B cell (primary cell): ENCODE data around the gene CDH12. TPM values are rescaled to one million over a fixed set of nuclear protein-coding genes. Genes with fewer than 3 reads are reported as not detected.

Experiments used
- ATAC-seq: fragments of 200-7000 bp; cut with Tn5 transposase; one replicate; pipeline ENCODE4 v1.10.0; 2021; ENCODE audit warnings: low read depth, mild to moderate bottlenecking, moderate number of reproducible peaks, moderate library complexity
- CTCF ChIA-PET: fragments of 350-600 bp; sonication (Branson Sonifier 250); formaldehyde crosslinking; loops from one replicate; lab custom pipeline; 2021; ENCODE audit warnings: antibody characterized with exemption, inconsistent platforms; lab: Charles Lee
- POLR2A ChIA-PET: fragments of 350-600 bp; sonication (Branson Sonifier 250); formaldehyde crosslinking; loops from one replicate; lab custom pipeline; 2021; ENCODE audit warnings: antibody characterized with exemption; lab: Charles Lee
- DNase-seq: peaks from one replicate; pipeline ENCODE4 v3.0.0; 2013
- H2AFZ ChIP-seq: 2 replicates; pipeline ENCODE4 v1.6.1; 2012; ENCODE audit warnings: mild to moderate bottlenecking, low read depth, low read length; ENCODE audit not compliant: insufficient read depth, poor library complexity, severe bottlenecking
- H3K27ac ChIP-seq, 2 donors: 1 replicate in 1 of 2; 2 replicates in 1 of 2; pipeline ENCODE4 v1.5.1; 2012 to 2013; ENCODE audit warnings: low read length in 2 of 2, mild to moderate bottlenecking in 2 of 2, moderate library complexity in 1 of 2
- H3K27me3 ChIP-seq, 4 experiments: fragments of 200-600 bp in 1 of 4; sonication (generic) in 1 of 4; replicated peaks in 1 of 4; 1 replicate in 2 of 4; 2 replicates in 2 of 4; pipeline versions ENCODE4 v1.6.1 to v1.7.0; 2013 to 2016; ENCODE audit warnings: low read length in 3 of 4, mild to moderate bottlenecking in 2 of 4, mixed read lengths in 1 of 4, moderate library complexity in 1 of 4; ENCODE audit not compliant: insufficient read depth in 4 of 4, control insufficient read depth in 3 of 4; ENCODE audit errors: control extremely low read depth in 1 of 4
- H3K36me3 ChIP-seq, 2 experiments: replicated peaks in 1 of 2; 1 replicate in 1 of 2; 2 replicates in 1 of 2; pipeline versions ENCODE4 v1.6.1 to v1.7.1; 2013; ENCODE audit warnings: low read length in 1 of 2; ENCODE audit not compliant: insufficient read depth in 2 of 2, control insufficient read depth in 1 of 2; ENCODE audit errors: control extremely low read depth in 1 of 2, extremely low read depth in 1 of 2
- H3K4me1 ChIP-seq, 2 donors: fragments of 200-600 bp in 1 of 2; sonication (generic) in 1 of 2; 1 replicate in 1 of 2; 2 replicates in 1 of 2; pipeline versions ENCODE4 v1.5.1 to v1.6.1; 2013 to 2017; ENCODE audit warnings: low read length in 2 of 2; ENCODE audit not compliant: control insufficient read depth in 2 of 2, insufficient read depth in 2 of 2
- H3K4me2 ChIP-seq: replicated peaks from 2 replicates; pipeline ENCODE3; 2012; ENCODE audit warnings: mild to moderate bottlenecking, low read depth, low read length; ENCODE audit not compliant: poor library complexity, severe bottlenecking
- H3K4me3 ChIP-seq, 5 experiments: fragments of 200-600 bp in 1 of 5; sonication (generic) in 1 of 5; 1 replicate in 3 of 5; 2 replicates in 2 of 5; pipeline versions ENCODE4 v1.5.1 to v1.7.0; 2011 to 2016; ENCODE audit warnings: low read length in 4 of 5, mild to moderate bottlenecking in 4 of 5, low read depth in 2 of 5, control low read depth in 1 of 5, moderate library complexity in 1 of 5; ENCODE audit not compliant: insufficient read depth in 1 of 5; ENCODE audit errors: control extremely low read depth in 1 of 5, extremely low read depth in 1 of 5
- H3K79me2 ChIP-seq: fragments of 200-600 bp; sonication (generic); one replicate; pipeline ENCODE4 v1.6.0; 2016; ENCODE audit warnings: low read length; ENCODE audit not compliant: control insufficient read depth, insufficient read depth
- H3K9ac ChIP-seq: fragments of 200-600 bp; sonication (generic); 2 replicates; pipeline ENCODE4 v1.6.1; 2017; ENCODE audit warnings: mild to moderate bottlenecking, low read length, moderate library complexity
- H3K9me3 ChIP-seq, 3 donors: one replicate each; pipeline versions ENCODE4 v1.6.1 to v1.7.1; 2013; ENCODE audit warnings: low read length in 2 of 3; ENCODE audit not compliant: control insufficient read depth in 2 of 3, insufficient read depth in 1 of 3; ENCODE audit errors: control extremely low read depth in 1 of 3
- H4K20me1 ChIP-seq: 2 replicates; pipeline ENCODE4 v1.6.0; 2012; ENCODE audit warnings: mild to moderate bottlenecking, low read length; ENCODE audit not compliant: insufficient read depth, control insufficient read depth, poor library complexity, severe bottlenecking
- H3K27ac Mint-ChIP-seq: one replicate; pipeline ENCODE4 v1.8.0; 2021; ENCODE audit warnings: mixed read lengths
- H3K27me3 Mint-ChIP-seq: one replicate; pipeline ENCODE4 v1.8.0; 2021; ENCODE audit warnings: mixed read lengths
- H3K4me1 Mint-ChIP-seq: one replicate; pipeline ENCODE4 v1.8.0; 2021; ENCODE audit warnings: mixed read lengths
- H3K4me3 Mint-ChIP-seq: one replicate; pipeline ENCODE4 v1.8.0; 2021; ENCODE audit warnings: mixed read lengths
- H3K9me3 Mint-ChIP-seq: one replicate; pipeline ENCODE4 v1.8.0; 2022; ENCODE audit warnings: mixed read lengths; ENCODE audit not compliant: insufficient read depth
- EZH2 ChIP-seq: IDR thresholded peaks from 2 replicates; pipeline ENCODE4 v1.6.1; 2012; ENCODE audit warnings: borderline replicate concordance, low read depth, mild to moderate bottlenecking, moderate library complexity, low read length; ENCODE audit not compliant: insufficient read depth, poor library complexity, severe bottlenecking
- intact Hi-C: fragments of 100-400 bp; cut with micrococcal nuclease; formaldehyde crosslinking; loops from one replicate; pipeline ENCODE4 v1.10.0; 2022
- polyA plus RNA-seq: library from polyadenylated mRNA; depleted of rRNA; stranded (reverse); fragments of >200 nt; gene quantifications from 2 replicates; pipeline ENCODE4 v1.2.3, GENCODE V29; 2012
- total RNA-seq, 2 donors: library from RNA; stranded (reverse); fragments of 120-200 nt in 1 of 2; gene quantifications; 1 replicate in 1 of 2; 2 replicates in 1 of 2; pipeline versions ENCODE4 v1.2.3 to v1.2.4, GENCODE V29; 2013 to 2022
- TF ChIP-seq, protein P1 (sequence below): fragments of 200-600 bp; IDR thresholded peaks from one replicate; pipeline ENCODE4 v1.8.0; 2022; ENCODE audit warnings: antibody characterized with exemption, mild to moderate bottlenecking

CDH12 gene
- total and polyA plus RNA-seq, 2 donors (not counting 1 experiment from before 2014, with no cell fraction given), result not detected

GRCh38 chr5:22109315-22109714 lies 743.8 kb downstream of the CDH12 start:
- Histone ChIP-seq H3K27ac (no peak overlapping the region), H3K36me3 (no peaks in the 10 kb centered on the region), H2AFZ (no peak overlapping the region), H3K27me3 (no peaks in the 10 kb centered on the region), H3K9me3 (no peaks in the 10 kb centered on the region), H3K4me1 (no peaks in the 10 kb centered on the region), H3K4me2 (no peak overlapping the region), H3K4me3 (no peak overlapping the region), H3K9ac (no peak overlapping the region), H4K20me1 (no peaks in the 10 kb centered on the region), H3K79me2 (no peaks in the 10 kb centered on the region)
- TF ChIP-seq, protein P1, sequence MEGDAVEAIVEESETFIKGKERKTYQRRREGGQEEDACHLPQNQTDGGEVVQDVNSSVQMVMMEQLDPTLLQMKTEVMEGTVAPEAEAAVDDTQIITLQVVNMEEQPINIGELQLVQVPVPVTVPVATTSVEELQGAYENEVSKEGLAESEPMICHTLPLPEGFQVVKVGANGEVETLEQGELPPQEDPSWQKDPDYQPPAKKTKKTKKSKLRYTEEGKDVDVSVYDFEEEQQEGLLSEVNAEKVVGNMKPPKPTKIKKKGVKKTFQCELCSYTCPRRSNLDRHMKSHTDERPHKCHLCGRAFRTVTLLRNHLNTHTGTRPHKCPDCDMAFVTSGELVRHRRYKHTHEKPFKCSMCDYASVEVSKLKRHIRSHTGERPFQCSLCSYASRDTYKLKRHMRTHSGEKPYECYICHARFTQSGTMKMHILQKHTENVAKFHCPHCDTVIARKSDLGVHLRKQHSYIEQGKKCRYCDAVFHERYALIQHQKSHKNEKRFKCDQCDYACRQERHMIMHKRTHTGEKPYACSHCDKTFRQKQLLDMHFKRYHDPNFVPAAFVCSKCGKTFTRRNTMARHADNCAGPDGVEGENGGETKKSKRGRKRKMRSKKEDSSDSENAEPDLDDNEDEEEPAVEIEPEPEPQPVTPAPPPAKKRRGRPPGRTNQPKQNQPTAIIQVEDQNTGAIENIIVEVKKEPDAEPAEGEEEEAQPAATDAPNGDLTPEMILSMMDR, result no peak
- no peak for TF ChIP-seq EZH2
- Mint-ChIP-seq H3K4me3 (no peak overlapping the region), H3K4me1 (no peaks in the 10 kb centered on the region), H3K27me3 (no peaks in the 10 kb centered on the region), H3K27ac (no peak overlapping the region), H3K9me3 (no peaks in the 10 kb centered on the region)
- DNase-seq (no peak), ATAC-seq (no peak)
- POLR2A ChIA-PET, result no interaction called here
- intact Hi-C loops, result no loop called here
- CTCF ChIA-PET, result no interaction called here

GRCh38 chr5:22108545-22108944 lies 744.6 kb downstream of the CDH12 start:
- H4K20me1 ChIP-seq, result no peaks in the 10 kb centered on the region
- no peak overlapping the region for H3K9ac ChIP-seq
- H3K4me1 Mint-ChIP-seq, result no peaks in the 10 kb centered on the region
- ATAC-seq (no peak), DNase-seq (no peak)
- no peaks in the 10 kb centered on the region for H3K79me2 ChIP-seq
- no peak overlapping the region for H2AFZ ChIP-seq
- H3K9me3 ChIP-seq, result no peaks in the 10 kb centered on the region
- no peak overlapping the region for H3K27ac Mint-ChIP-seq
- H3K27me3 ChIP-seq, result no peaks in the 10 kb centered on the region
- intact Hi-C loops, result no loop called here
- CTCF ChIA-PET, result no interaction called here
- POLR2A ChIA-PET, result no interaction called here
- no peaks in the 10 kb centered on the region for H3K4me1 ChIP-seq
- no peaks in the 10 kb centered on the region for H3K36me3 ChIP-seq
- TF ChIP-seq, protein P1, result no peak
- no peak overlapping the region for H3K27ac ChIP-seq
- no peak overlapping the region for H3K4me2 ChIP-seq
- H3K9me3 Mint-ChIP-seq, result no peaks in the 10 kb centered on the region
- no peak overlapping the region for H3K4me3 ChIP-seq
- no peaks in the 10 kb centered on the region for H3K27me3 Mint-ChIP-seq
- no peak overlapping the region for H3K4me3 Mint-ChIP-seq
